GM12801 (cell line): Measurements from ENCODE around the gene TRIM37.

ENCODE experiments used
- CTCF ChIP-seq: IDR thresholded peaks from one replicate; pipeline ENCODE4 v1.5.1; 2011; ENCODE audit warnings: control low read depth; ENCODE audit not compliant: insufficient read length; ENCODE audit errors: extremely low read depth

The TRIM37 gene

GRCh38 chr17:59026176-59026939 lies 80.3 kb downstream of the TRIM37 start:
- TF ChIP-seq CTCF: no peak

DNA sequence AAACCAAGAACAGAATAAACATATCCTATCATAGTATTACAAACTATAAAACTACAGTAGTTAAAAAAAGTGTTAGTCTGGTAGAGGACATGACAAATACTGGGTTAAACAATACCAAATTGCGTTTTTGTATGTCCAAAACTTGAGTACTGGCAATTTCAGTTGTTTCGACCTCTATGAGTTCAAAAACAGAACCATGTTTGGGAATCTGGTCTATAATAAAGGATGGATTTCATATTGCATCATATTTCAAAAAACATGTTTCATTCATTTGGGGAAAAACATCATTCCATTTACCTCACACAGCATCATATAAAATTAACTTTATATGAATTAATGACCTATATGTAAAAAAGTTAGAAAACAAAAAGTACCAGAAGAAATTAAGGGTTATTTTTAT lies 81.8 kb downstream of the TRIM37 start:
- TF ChIP-seq CTCF: no peak

GRCh38 chr17:59018019-59018418 lies 88.7 kb downstream of the TRIM37 start:
- TF ChIP-seq CTCF: no peak

DNA sequence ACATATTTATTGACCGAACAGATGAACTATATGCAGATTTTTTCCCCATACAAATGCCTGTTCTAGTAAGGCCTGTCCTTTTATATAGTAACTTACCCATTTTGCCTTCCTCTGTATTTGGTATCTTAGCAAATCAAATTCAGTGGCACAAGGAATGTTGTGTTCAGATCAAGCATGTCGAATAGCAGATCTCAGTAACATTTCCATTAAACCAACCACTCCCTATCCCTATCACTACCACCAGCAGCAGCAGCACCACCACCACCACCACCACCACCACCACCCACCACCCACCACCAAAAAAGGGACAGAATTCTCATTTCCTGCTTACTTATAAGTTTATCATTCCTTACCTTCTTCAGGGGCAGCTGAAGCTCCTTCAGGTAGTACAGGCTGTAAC lies 94.7 kb downstream of the TRIM37 start:
- TF ChIP-seq CTCF: no peak

- no peak for TF ChIP-seq CTCF
Measured at GRCh38 chr17:59010026-59010425, 96.7 kb downstream of the TRIM37 start.

GRCh38 chr17:59008737-59009136 lies 97.9 kb downstream of the TRIM37 start:
- no peak for TF ChIP-seq CTCF

DNA sequence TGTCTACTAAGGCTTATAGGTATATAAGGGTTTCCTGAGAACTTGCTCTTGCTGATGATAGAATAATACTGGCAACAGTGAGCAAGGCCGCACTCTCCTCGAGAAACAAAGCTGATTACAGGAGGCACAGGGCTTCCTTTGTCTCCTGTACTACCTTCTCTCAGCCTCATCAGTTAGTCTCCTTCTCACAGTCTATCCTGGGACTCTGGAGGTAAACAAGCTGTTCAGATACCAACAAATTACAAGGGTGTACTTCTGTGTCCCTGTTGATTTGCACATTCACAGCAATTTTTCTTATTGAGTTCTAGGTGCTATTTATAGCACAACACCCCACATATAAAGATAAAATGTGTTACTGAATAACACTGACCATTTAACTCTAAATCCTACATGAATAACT lies 98.7 kb downstream of the TRIM37 start:
- no peak for TF ChIP-seq CTCF
